ENCODE data around the gene NONO. TPM values are rescaled to one million over a fixed set of nuclear protein-coding genes. Genes with fewer than 3 reads are reported as not detected.

Gene NONO
- total and polyA plus RNA-seq, 2 of the 4 experiments (the other 2 are of a cell fraction), result 199 to 609 TPM

DNA sequence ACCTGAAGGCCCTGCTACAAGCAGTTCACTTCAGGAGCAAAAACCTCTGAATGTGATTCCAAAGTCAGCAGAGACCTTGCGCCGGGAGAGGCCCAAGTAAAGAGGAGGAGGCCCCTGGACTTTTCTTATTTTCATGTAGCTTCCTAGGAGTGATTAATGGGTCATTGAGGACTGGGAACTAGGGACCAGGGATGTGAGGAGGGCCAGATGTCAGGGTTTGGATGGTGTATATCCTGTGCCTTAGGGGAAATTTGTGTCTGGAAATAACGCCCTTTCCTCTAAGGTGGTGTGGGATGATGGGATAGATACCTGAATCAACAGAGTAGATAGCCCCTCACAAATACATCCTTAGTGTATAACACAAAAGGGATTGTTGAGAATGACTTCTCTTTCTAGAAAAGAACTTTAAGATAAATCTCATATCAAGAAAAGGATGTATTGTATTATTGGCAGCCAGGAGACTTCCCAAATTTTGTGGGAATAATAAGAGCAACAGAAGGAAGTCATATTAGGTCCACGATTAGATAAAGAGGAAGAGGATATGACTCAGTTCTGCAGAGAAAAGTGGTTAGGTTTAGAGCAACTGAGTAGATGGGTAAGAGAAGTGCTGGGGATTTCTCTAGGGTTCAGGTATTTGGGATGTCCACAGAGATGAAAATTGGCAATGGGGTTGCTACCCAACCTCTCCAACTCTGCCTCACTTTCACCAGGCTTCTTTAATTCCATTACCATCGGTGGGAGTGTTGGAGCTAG is 19.2 kb downstream of the NONO start:
- ChIA-PET CTCF (no interaction called here), POLR2A (ENCODE audit: unreplicated experiment) (no interaction called here)
- BruUV-seq (replicated peaks), result no TSS peak
- no peak overlapping the region for H3K56ac ChIP-seq (ENCODE audit: extremely low read depth, insufficient read depth, low read length)
- no peak overlapping the region for H4K91ac ChIP-seq (ENCODE audit: insufficient read depth, low read depth, low read length)
- no peak overlapping the region for H3K4me3 ChIP-seq (ENCODE audit: insufficient read depth, low read depth, low read length)
- H3K4me2 ChIP-seq (ENCODE audit: low read depth, low read length), result no peak overlapping the region
- no peak overlapping the region for H3K18ac ChIP-seq (ENCODE audit: low read depth, low read length)
- no peak overlapping the region for H2BK15ac ChIP-seq (ENCODE audit: low read depth, low read length)
- intact Hi-C loops (cut with micrococcal nuclease) (no loop called here), in situ Hi-C loops (cut with MboI; ENCODE audit: low sequenced_read_pairs) (no loop called here), dilution Hi-C loops (cut with HindIII; ENCODE audit: low sequenced_read_pairs, unreplicated experiment) (no loop called here)
- no peak overlapping the region for H2BK120ac ChIP-seq (ENCODE audit: low read depth, low read length)
- H3K23ac ChIP-seq (ENCODE audit: low read depth, low read length), result no peak overlapping the region
- H3K4ac ChIP-seq (ENCODE audit: low read depth, low read length), result no peak overlapping the region
- peaks cover 10% of the 10 kb centered on the region; the same call in 1 of the 2 replicates for H4K20me1 ChIP-seq (ENCODE audit: insufficient read depth, low read length)
- no peak overlapping the region for H2AK9ac ChIP-seq (replicated peaks; ENCODE audit: low read depth, low read length, poor library complexity)
- no peak overlapping the region for H2AK5ac ChIP-seq (ENCODE audit: low read depth, low read length)
- H2BK20ac ChIP-seq (ENCODE audit: low read depth, low read length), result no peak overlapping the region
- no peak overlapping the region for H4K5ac ChIP-seq (ENCODE audit: low read depth, low read length)
- no peak overlapping the region for H2AFZ ChIP-seq (replicated peaks; ENCODE audit: low read length, poor library complexity)
- H3K36me3 ChIP-seq (ENCODE audit: control insufficient read depth, insufficient read depth, low read length), result peaks cover 23% of the 10 kb centered on the region
- H3K9me1 ChIP-seq (ENCODE audit: insufficient read depth, low read length), result peaks cover 3% of the 10 kb centered on the region; the same call in 1 of the 2 replicates
- 0% methylated on average over 1 of the region's 5 CpGs; no CpG with 5 or more reads in 1 of the 2 experiments for WGBS, 2 experiments (ENCODE audit: extremely low coverage in 2 of 2, insufficient read length in 1 of 2)
- H3K14ac ChIP-seq (replicated peaks; ENCODE audit: low read depth, low read length), result no peak overlapping the region
- H3K79me1 ChIP-seq (ENCODE audit: low read depth in 1 of 2, low read length in 2 of 2), result peaks cover 6 to 19% of the 10 kb centered on the region in 2 experiments; a peak in 3 of 4 replicates
- no peak overlapping the region for H3K9ac ChIP-seq (ENCODE audit: low read depth, low read length)
- no peak overlapping the region for H2BK5ac ChIP-seq (ENCODE audit: low read depth, low read length, poor library complexity, severe bottlenecking)
- DNase-seq (peak; percentile 24), ATAC-seq (ENCODE audit: low read depth) (peak; percentile 11; the same call in 1 of the 2 replicates)
- H3K4me1 ChIP-seq (ENCODE audit: control insufficient read depth, insufficient read depth, low read length), result no peaks in the 10 kb centered on the region
- no peak overlapping the region for H4K8ac ChIP-seq (ENCODE audit: low read depth in 2 of 2, low read length in 2 of 2)
- H3K9me3 ChIP-seq (ENCODE audit: control insufficient read depth, insufficient read depth, low read length), result no peaks in the 10 kb centered on the region
- no peak overlapping the region for H3K27ac ChIP-seq (ENCODE audit: insufficient read depth, low read length)
- no peaks in the 10 kb centered on the region for H3K27me3 ChIP-seq (ENCODE audit: control insufficient read depth, insufficient read depth, low read length)
- TF ChIP-seq MAZ (IDR thresholded peaks at IDR 0.05; ENCODE audit: borderline replicate concordance, low read depth, low read length) (no peak), RCOR1 (IDR thresholded peaks at IDR 0.05; ENCODE audit: insufficient replicate concordance, low read length) (no peak), SMC3 (IDR thresholded peaks at IDR 0.05; ENCODE audit: low read depth, low read length) (no peak), MAFK (IDR thresholded peaks at IDR 0.05; ENCODE audit: low read depth, low read length) (no peak), FOS (IDR thresholded peaks at IDR 0.05; ENCODE audit: low read depth, low read length) (no peak), CHD1 (IDR thresholded peaks at IDR 0.05; ENCODE audit: low read depth, low read length) (no peak), NFE2L2 (IDR thresholded peaks at IDR 0.05; ENCODE audit: low read depth, low read length) (no peak), RFX5 (IDR thresholded peaks at IDR 0.05; ENCODE audit: low read depth, low read length) (no peak), RAD21 (IDR thresholded peaks at IDR 0.05; ENCODE audit: low read length) (no peak), POLR2A (IDR thresholded peaks at IDR 0.05; ENCODE audit: low read depth, low read length) (no peak), CEBPB (IDR thresholded peaks at IDR 0.05; ENCODE audit: low read depth, low read length) (no peak), MXI1 (IDR thresholded peaks at IDR 0.05; ENCODE audit: borderline replicate concordance, low read depth, low read length) (no peak)
- TF ChIP-seq, protein P1, sequence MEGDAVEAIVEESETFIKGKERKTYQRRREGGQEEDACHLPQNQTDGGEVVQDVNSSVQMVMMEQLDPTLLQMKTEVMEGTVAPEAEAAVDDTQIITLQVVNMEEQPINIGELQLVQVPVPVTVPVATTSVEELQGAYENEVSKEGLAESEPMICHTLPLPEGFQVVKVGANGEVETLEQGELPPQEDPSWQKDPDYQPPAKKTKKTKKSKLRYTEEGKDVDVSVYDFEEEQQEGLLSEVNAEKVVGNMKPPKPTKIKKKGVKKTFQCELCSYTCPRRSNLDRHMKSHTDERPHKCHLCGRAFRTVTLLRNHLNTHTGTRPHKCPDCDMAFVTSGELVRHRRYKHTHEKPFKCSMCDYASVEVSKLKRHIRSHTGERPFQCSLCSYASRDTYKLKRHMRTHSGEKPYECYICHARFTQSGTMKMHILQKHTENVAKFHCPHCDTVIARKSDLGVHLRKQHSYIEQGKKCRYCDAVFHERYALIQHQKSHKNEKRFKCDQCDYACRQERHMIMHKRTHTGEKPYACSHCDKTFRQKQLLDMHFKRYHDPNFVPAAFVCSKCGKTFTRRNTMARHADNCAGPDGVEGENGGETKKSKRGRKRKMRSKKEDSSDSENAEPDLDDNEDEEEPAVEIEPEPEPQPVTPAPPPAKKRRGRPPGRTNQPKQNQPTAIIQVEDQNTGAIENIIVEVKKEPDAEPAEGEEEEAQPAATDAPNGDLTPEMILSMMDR (conservative IDR thresholded peaks at IDR 0.05; ENCODE audit: low read depth, low read length), result no peak
- TF ChIP-seq, protein P2, sequence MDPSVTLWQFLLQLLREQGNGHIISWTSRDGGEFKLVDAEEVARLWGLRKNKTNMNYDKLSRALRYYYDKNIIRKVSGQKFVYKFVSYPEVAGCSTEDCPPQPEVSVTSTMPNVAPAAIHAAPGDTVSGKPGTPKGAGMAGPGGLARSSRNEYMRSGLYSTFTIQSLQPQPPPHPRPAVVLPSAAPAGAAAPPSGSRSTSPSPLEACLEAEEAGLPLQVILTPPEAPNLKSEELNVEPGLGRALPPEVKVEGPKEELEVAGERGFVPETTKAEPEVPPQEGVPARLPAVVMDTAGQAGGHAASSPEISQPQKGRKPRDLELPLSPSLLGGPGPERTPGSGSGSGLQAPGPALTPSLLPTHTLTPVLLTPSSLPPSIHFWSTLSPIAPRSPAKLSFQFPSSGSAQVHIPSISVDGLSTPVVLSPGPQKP (IDR thresholded peaks at IDR 0.05; ENCODE audit: borderline replicate concordance, low read depth, low read length), result no peak
- TF ChIP-seq, protein P3, sequence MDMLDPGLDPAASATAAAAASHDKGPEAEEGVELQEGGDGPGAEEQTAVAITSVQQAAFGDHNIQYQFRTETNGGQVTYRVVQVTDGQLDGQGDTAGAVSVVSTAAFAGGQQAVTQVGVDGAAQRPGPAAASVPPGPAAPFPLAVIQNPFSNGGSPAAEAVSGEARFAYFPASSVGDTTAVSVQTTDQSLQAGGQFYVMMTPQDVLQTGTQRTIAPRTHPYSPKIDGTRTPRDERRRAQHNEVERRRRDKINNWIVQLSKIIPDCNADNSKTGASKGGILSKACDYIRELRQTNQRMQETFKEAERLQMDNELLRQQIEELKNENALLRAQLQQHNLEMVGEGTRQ (IDR thresholded peaks at IDR 0.05; ENCODE audit: low read depth, low read length), result no peak

Data from IMR-90 (cell line).